Panc1 (cell line): ENCODE results near the gene FRMPD1.

Source experiments
- POLR2AphosphoS5 ChIP-seq: IDR thresholded peaks from 2 replicates; pipeline ENCODE4 v1.6.1; 2012; ENCODE audit warnings: mild to moderate bottlenecking, low read depth, low read length, moderate library complexity
- TF ChIP-seq, protein P1 (sequence below): fragments of 450-650 bp; IDR thresholded peaks from 2 replicates; pipeline ENCODE4 v1.5.1; 2017; ENCODE audit warnings: mild to moderate bottlenecking
- TF ChIP-seq, protein P2 (sequence below), 2 experiments: IDR thresholded peaks; 2 replicates each; pipeline ENCODE4 v1.6.1; 2011 to 2012; ENCODE audit warnings: low read depth in 2 of 2, control low read depth in 1 of 2, low read length in 1 of 2, mild to moderate bottlenecking in 1 of 2, moderate library complexity in 1 of 2; ENCODE audit not compliant: insufficient read depth in 1 of 2

DNA sequence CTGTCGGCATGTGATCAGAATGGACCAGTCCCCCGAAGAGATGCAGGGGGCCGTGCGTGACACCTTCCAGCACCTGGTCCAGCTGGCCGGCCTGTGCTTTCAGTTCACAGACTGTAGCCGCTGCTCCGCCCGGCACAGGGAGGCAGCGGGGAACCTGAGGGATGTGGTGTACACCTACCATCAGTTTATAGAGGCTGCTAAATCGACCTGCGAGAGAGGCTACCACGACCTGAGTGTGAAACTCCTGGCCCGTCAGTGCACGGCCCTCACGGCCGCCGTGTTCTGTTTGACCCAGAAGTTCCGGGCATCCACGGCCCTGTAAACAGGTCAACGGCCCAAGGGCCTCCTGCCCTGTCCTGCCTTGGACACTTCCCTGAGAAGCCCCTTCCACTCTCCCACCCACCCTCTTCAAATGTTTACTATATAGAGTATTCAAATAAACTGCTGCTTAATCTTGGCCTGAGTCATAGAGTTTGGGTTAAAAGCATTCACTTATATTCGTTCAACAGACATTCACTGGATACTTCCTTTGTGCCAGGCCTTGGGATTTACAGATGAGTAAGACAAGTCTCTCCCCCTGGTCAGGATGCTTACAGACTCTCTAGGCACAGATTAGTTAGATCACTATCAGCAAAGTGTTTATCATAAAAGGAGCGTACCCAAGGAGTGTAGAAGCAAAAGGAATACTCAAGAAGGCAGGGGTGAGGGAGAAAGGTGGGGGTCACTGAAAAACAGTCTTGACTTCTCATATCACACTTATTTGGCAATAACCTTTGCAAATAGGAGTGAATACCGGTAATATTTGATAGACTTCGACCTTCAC lies 95.9 kb downstream of the FRMPD1 start:
- TF ChIP-seq, protein P1, sequence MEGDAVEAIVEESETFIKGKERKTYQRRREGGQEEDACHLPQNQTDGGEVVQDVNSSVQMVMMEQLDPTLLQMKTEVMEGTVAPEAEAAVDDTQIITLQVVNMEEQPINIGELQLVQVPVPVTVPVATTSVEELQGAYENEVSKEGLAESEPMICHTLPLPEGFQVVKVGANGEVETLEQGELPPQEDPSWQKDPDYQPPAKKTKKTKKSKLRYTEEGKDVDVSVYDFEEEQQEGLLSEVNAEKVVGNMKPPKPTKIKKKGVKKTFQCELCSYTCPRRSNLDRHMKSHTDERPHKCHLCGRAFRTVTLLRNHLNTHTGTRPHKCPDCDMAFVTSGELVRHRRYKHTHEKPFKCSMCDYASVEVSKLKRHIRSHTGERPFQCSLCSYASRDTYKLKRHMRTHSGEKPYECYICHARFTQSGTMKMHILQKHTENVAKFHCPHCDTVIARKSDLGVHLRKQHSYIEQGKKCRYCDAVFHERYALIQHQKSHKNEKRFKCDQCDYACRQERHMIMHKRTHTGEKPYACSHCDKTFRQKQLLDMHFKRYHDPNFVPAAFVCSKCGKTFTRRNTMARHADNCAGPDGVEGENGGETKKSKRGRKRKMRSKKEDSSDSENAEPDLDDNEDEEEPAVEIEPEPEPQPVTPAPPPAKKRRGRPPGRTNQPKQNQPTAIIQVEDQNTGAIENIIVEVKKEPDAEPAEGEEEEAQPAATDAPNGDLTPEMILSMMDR: no peak
- TF ChIP-seq, protein P2, sequence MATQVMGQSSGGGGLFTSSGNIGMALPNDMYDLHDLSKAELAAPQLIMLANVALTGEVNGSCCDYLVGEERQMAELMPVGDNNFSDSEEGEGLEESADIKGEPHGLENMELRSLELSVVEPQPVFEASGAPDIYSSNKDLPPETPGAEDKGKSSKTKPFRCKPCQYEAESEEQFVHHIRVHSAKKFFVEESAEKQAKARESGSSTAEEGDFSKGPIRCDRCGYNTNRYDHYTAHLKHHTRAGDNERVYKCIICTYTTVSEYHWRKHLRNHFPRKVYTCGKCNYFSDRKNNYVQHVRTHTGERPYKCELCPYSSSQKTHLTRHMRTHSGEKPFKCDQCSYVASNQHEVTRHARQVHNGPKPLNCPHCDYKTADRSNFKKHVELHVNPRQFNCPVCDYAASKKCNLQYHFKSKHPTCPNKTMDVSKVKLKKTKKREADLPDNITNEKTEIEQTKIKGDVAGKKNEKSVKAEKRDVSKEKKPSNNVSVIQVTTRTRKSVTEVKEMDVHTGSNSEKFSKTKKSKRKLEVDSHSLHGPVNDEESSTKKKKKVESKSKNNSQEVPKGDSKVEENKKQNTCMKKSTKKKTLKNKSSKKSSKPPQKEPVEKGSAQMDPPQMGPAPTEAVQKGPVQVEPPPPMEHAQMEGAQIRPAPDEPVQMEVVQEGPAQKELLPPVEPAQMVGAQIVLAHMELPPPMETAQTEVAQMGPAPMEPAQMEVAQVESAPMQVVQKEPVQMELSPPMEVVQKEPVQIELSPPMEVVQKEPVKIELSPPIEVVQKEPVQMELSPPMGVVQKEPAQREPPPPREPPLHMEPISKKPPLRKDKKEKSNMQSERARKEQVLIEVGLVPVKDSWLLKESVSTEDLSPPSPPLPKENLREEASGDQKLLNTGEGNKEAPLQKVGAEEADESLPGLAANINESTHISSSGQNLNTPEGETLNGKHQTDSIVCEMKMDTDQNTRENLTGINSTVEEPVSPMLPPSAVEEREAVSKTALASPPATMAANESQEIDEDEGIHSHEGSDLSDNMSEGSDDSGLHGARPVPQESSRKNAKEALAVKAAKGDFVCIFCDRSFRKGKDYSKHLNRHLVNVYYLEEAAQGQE (IDR thresholded peaks at IDR 0.05; ENCODE audit: insufficient read depth in 1 of 2, low read depth in 2 of 2, low read length in 1 of 2): no peak
- TF ChIP-seq POLR2AphosphoS5: no peak
